ENCODE data around the gene GBP4. TPM values are rescaled to one million over a fixed set of nuclear protein-coding genes. Genes with fewer than 3 reads are reported as not detected.

Gene GBP4
- polyA plus RNA-seq, 1 of the 3 experiments (the other 2 are of a cell fraction): 0.02 TPM

- TF ChIP-seq CTCF (IDR thresholded peaks at IDR 0.05) (no peak), POLR2AphosphoS5 (IDR thresholded peaks at IDR 0.05; ENCODE audit: low read depth, low read length) (no peak), TAF1 (IDR thresholded peaks at IDR 0.05; ENCODE audit: borderline replicate concordance, low read depth, low read length) (no peak), FOXJ3 (CRISPR knock-in tag; IDR thresholded peaks at IDR 0.05) (no peak), GATA2 (CRISPR knock-in tag; IDR thresholded peaks at IDR 0.05) (no peak), RXRA (IDR thresholded peaks at IDR 0.05; ENCODE audit: borderline replicate concordance, low read depth) (no peak), RFX5 (IDR thresholded peaks at IDR 0.05; ENCODE audit: low read length) (no peak), REST (IDR thresholded peaks at IDR 0.05; ENCODE audit: low read depth, low read length) (no peak), TCF12 (IDR thresholded peaks at IDR 0.05) (no peak), EP300 (IDR thresholded peaks at IDR 0.05; ENCODE audit: borderline replicate concordance in 1 of 2, low read depth in 1 of 2, low read length in 1 of 2) (no peak), FOSL2 (IDR thresholded peaks at IDR 0.05; ENCODE audit: borderline replicate concordance, low read depth) (no peak), RCOR1 (IDR thresholded peaks at IDR 0.05; ENCODE audit: low read length) (no peak), MXI1 (IDR thresholded peaks at IDR 0.05; ENCODE audit: low read depth, low read length) (no peak)
Measured at GRCh38 chr1:89190017-89190416, 8.7 kb downstream of the GBP4 start (continued).

- peaks cover 8% of the 10 kb centered on the region; the same call in 1 of the 2 replicates for H3K9me3 ChIP-seq
- H3K4me2 ChIP-seq: no peak overlapping the region
- 73% methylated on average over 2 of the region's 2 CpGs for WGBS (ENCODE audit: low lambda C conversion rate)
- H3F3A ChIP-seq (replicated peaks; ENCODE audit: insufficient read depth): no peaks in the 10 kb centered on the region
- H3K27me3 ChIP-seq (ENCODE audit: insufficient read depth): no peaks in the 10 kb centered on the region
- H3K27ac ChIP-seq (ENCODE audit: low read depth in 2 of 2, low read length in 1 of 2): no peak overlapping the region
- no peaks in the 10 kb centered on the region for H3K79me2 ChIP-seq (ENCODE audit: insufficient read depth)
- H3K4me3 ChIP-seq (ENCODE audit: low read depth in 2 of 2, low read length in 1 of 2): no peak overlapping the region
- no peaks in the 10 kb centered on the region for H3K4me1 ChIP-seq (ENCODE audit: control insufficient read depth in 1 of 2, insufficient read depth in 2 of 2, low read depth in 1 of 2, low read length in 1 of 2)
- no peak for DNase-seq
- H4K20me1 ChIP-seq (ENCODE audit: insufficient read depth): no peaks in the 10 kb centered on the region
- no peaks in the 10 kb centered on the region for H3K36me3 ChIP-seq (replicated peaks in 1 of 2; ENCODE audit: control insufficient read depth in 1 of 2, insufficient read depth in 2 of 2, low read length in 1 of 2)
- POLR2A ChIA-PET: no interaction called here
- no peak overlapping the region for H2AFZ ChIP-seq (ENCODE audit: low read depth)
- H3K9me2 ChIP-seq: no peaks in the 10 kb centered on the region
- CTCF ChIA-PET: interaction anchor here (1.2 kb wide), 1 partner anchor 94 kb away, joined by 3 read pairs; no protein-coding TSS in a partner anchor
- TF ChIP-seq SMC3 (IDR thresholded peaks at IDR 0.05; ENCODE audit: low read depth, low read length): no peak
- no peak for TF ChIP-seq EP300 (IDR thresholded peaks at IDR 0.05; ENCODE audit: borderline replicate concordance in 1 of 2, low read depth in 1 of 2, low read length in 1 of 2)
- no peak for TF ChIP-seq EZH2phosphoT487 (IDR thresholded peaks at IDR 0.05; ENCODE audit: borderline replicate concordance, low read depth)
- no peak for TF ChIP-seq NFIC (IDR thresholded peaks at IDR 0.05; ENCODE audit: borderline replicate concordance)
- no peak for TF ChIP-seq CTCF (IDR thresholded peaks at IDR 0.05)
- TF ChIP-seq GATA2 (CRISPR knock-in tag; IDR thresholded peaks at IDR 0.05): no peak
- TF ChIP-seq RAD21 (IDR thresholded peaks at IDR 0.05; ENCODE audit: low read length): no peak
- no peak for TF ChIP-seq NRF1 (IDR thresholded peaks at IDR 0.05; ENCODE audit: low read depth, low read length)
- TF ChIP-seq GABPA (IDR thresholded peaks at IDR 0.05; ENCODE audit: low read depth): no peak
- TF ChIP-seq RFX5 (IDR thresholded peaks at IDR 0.05; ENCODE audit: low read length): no peak
- no peak for TF ChIP-seq MEF2A (IDR thresholded peaks at IDR 0.05; ENCODE audit: borderline replicate concordance, low read depth)
- no peak for TF ChIP-seq IRF3 (IDR thresholded peaks at IDR 0.05; ENCODE audit: low read depth, low read length)
- TF ChIP-seq SIN3A (IDR thresholded peaks at IDR 0.05; ENCODE audit: borderline replicate concordance, low read depth, low read length): no peak
- no peak for TF ChIP-seq FOXJ3 (CRISPR knock-in tag; IDR thresholded peaks at IDR 0.05)
- no peak for TF ChIP-seq JUND (IDR thresholded peaks at IDR 0.05)
- H3K9ac ChIP-seq: no peak overlapping the region
Measured at GRCh38 chr1:89179343-89179742, 19.4 kb downstream of the GBP4 start.
